GM12801 (cell line): ENCODE measurements around the gene CYP4V2.

Experiments used
- TF ChIP-seq, protein P1 (sequence below): IDR thresholded peaks from one replicate; pipeline ENCODE4 v1.5.1; 2011; ENCODE audit warnings: control low read depth; ENCODE audit not compliant: insufficient read length; ENCODE audit errors: extremely low read depth

CYP4V2 gene

GRCh38 chr4:186249785-186250754 lies 58.7 kb downstream of the CYP4V2 start:
- TF ChIP-seq, protein P1, sequence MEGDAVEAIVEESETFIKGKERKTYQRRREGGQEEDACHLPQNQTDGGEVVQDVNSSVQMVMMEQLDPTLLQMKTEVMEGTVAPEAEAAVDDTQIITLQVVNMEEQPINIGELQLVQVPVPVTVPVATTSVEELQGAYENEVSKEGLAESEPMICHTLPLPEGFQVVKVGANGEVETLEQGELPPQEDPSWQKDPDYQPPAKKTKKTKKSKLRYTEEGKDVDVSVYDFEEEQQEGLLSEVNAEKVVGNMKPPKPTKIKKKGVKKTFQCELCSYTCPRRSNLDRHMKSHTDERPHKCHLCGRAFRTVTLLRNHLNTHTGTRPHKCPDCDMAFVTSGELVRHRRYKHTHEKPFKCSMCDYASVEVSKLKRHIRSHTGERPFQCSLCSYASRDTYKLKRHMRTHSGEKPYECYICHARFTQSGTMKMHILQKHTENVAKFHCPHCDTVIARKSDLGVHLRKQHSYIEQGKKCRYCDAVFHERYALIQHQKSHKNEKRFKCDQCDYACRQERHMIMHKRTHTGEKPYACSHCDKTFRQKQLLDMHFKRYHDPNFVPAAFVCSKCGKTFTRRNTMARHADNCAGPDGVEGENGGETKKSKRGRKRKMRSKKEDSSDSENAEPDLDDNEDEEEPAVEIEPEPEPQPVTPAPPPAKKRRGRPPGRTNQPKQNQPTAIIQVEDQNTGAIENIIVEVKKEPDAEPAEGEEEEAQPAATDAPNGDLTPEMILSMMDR = no peak

GRCh38 chr4:186250760-186251159 lies 59.4 kb downstream of the CYP4V2 start:
- TF ChIP-seq, protein P1 = no peak

DNA sequence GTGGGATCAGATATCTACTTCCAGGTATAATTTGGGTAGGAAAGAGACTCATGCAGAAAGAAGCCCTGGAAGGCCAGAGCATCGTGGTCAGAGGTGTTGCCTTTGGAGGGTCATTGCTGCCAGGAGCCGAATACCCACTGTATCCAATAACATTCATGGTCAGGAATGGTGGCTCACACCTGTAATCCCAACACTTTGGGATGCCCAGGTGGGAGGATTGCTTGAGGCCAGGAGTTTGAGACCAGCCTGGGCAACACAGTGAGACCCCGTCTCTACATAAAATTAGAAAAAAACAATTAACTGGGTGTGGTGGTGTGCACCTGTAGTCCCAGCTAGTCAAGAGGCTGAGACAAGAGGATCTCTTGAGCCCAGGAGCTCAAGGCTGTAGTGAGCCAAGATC lies 63.8 kb downstream of the CYP4V2 start:
- TF ChIP-seq, protein P1 = no peak

DNA sequence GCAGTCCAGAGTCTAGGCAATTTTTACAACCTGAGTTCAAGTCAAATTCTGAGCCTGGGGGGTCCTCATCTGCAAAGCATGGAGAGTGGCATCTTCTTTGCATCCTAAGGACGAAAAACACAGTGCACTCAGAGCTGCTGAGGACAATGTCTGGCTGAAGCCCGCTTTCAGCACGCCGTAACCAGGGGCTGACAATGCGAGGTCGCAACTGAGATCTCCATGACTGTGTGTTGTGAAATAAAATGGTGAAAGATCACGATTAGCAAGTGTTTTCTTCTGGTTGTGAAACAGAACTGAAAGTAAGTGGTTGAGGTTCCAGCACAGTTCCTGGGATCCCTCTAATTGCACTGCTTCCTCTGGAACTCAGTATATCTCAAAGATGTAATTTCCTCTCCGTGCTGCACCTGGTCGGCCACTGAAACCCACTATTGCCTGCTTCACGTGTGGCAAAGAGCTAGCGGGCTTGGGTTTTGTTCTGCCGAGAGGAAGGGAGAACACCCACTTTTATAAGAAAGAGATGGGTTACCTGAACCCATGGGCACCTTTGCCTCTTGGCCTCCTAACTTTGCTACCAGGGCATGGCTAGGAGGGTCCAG lies 66.9 kb downstream of the CYP4V2 start:
- TF ChIP-seq, protein P1 = no peak

DNA sequence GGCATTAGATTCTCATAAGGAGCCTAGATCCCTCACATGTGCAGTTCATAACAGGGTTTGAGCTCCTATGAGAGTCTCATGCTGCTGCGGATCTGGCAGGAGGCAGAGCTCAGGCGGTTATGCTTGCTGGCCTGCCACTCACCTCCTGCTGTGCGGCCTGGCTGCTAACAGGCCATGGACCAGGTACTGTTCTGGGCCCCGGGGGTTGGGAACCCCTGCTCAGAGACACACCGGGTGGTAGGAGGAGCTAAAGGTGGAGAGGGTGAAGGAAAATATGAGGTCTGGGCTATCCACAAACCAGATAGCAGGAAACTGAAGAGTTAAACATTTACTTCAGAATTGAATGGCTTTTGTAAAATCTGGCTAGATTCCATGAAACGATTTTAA lies 68.7 kb downstream of the CYP4V2 start:
- TF ChIP-seq, protein P1 = no peak
